ENCODE data around the gene ZC3H12C. TPM values are rescaled to one million over a fixed set of nuclear protein-coding genes. Genes with fewer than 3 reads are reported as not detected.

The ZC3H12C gene
- total RNA-seq, 1 donor from 2014 or later: 9.7 TPM

DNA sequence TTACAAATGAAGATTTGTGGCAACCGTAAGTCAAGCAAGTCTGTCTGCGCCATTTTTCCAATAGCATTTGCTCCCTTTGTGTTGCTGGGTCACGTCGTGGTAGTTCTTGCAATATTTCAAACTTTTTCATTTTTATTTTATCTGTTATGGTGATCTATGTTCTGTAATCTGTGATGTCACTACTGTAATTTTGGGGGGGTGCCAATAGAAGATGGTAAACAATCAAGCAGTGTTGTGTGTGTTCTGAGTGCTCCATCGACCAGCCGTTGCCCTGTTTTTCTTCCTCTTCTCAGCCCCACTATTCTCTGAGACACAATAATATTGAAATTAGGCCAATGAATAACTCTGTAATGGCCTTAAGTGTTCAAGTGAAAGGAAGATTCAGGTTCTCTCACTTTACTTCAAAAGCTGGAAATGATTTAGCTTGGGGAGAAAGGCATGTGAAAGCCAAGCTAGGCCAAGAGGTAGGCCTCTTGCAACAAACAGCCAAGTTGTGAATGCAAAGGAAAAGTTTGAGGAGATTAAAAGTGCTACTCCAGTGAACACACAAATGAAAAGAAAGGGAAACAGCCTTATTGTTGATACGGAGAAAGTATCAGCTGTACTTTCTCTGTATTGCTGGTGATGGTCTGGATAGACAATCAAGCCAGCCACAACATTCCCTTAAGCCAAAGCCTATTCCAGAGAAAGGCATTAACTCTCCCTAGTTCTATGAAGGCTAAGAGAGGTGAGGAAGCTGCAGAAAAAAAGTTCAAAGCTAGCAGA, 7.5 kb downstream of the ZC3H12C start:
- no peak for DNase-seq (ENCODE audit: extremely low spot score, unreplicated experiment)
- Mint-ChIP-seq H3K27me3 (ENCODE audit: unreplicated experiment) (no peaks in the 10 kb centered on the region), H3K27ac (ENCODE audit: unreplicated experiment) (no peak overlapping the region), H3K4me3 (ENCODE audit: unreplicated experiment) (no peak overlapping the region), H3K36me3 (ENCODE audit: unreplicated experiment) (peaks cover 10% of the 10 kb centered on the region), H3K4me1 (ENCODE audit: unreplicated experiment) (peaks cover 21% of the 10 kb centered on the region), H3K9me3 (ENCODE audit: unreplicated experiment) (no peaks in the 10 kb centered on the region)
- TF ChIP-seq CTCF (IDR thresholded peaks at IDR 0.05): no peak

DNA sequence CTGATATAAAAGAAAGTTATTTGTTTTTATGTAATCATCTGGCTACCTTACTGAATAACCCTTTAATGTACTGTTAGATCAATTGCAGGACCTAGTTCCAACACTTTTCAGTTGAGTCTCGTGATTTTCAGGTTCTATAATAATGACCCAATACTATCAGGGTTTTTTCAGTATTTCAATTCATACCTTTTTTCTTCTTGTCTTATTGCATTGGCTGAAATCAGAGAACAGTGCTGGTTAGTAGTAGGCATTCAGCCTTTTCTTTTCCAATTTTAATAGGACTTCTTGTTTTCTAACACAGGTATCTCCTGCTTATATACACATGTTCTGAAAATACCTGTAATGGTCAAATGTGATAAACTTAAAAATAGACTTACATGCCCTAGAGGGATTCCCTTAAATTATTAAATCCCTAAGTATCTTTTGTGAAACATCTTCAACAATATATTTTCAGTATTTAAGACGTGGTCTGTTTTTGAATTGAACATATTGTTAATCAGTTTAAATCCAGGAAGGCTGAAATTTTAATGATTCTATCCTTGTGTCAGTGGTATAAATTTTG, 13.6 kb downstream of the ZC3H12C start:
- Mint-ChIP-seq H3K4me1 (ENCODE audit: unreplicated experiment) (no peaks in the 10 kb centered on the region), H3K9me3 (ENCODE audit: unreplicated experiment) (peaks cover 7% of the 10 kb centered on the region), H3K27ac (ENCODE audit: unreplicated experiment) (no peak overlapping the region), H3K27me3 (ENCODE audit: unreplicated experiment) (no peaks in the 10 kb centered on the region), H3K36me3 (ENCODE audit: unreplicated experiment) (peaks cover 12% of the 10 kb centered on the region), H3K4me3 (ENCODE audit: unreplicated experiment) (no peak overlapping the region)
- DNase-seq (ENCODE audit: extremely low spot score, unreplicated experiment): no peak
- no peak for TF ChIP-seq CTCF (IDR thresholded peaks at IDR 0.05)

DNA sequence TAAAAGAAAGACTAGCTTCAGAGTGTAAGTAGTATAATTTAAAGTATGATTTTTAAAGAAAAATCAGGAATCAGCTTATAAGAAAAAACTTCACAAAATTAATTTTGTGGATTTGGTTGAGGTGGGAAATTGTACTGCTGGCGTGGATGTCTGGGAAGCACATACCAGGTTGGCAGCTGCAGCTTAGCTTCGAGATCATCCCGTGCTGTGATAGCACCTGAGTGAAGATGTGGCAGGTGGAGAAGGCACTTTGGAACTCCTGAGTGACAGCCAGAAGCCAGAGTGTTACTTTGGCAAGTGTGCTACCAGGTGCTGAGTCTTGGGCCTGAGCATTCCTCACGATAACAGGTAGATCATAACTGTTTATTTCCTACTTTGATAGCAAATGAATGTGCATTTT, 17.7 kb downstream of the ZC3H12C start:
- H3K27ac Mint-ChIP-seq (ENCODE audit: unreplicated experiment): no peak overlapping the region
- H3K4me3 Mint-ChIP-seq (ENCODE audit: unreplicated experiment): no peak overlapping the region
- no peaks in the 10 kb centered on the region for H3K27me3 Mint-ChIP-seq (ENCODE audit: unreplicated experiment)
- peaks cover 7% of the 10 kb centered on the region for H3K9me3 Mint-ChIP-seq (ENCODE audit: unreplicated experiment)
- no peak for TF ChIP-seq CTCF (IDR thresholded peaks at IDR 0.05)
- no peak for DNase-seq (ENCODE audit: extremely low spot score, unreplicated experiment)
- peaks cover 7% of the 10 kb centered on the region for H3K36me3 Mint-ChIP-seq (ENCODE audit: unreplicated experiment)
- no peaks in the 10 kb centered on the region for H3K4me1 Mint-ChIP-seq (ENCODE audit: unreplicated experiment)

DNA sequence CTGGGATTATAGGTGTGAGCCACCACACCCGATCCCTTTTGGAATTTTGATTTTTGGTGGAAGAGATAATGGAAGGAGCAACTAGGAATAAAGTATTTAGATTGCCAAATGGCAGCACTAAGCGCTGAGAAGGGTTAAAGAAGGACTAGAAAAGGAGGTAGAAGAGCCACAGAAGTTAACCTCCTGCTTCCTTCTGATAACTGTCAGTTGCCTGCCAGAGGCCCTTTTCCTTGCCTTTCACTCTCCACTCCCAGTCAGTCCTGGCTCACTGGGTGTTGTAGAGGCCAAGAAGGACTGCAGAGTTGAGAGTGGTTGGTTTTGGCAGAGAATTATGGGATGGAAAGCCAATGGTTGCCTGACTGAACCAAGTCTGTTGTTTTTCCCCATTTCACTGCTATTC, 19.3 kb downstream of the ZC3H12C start:
- no peak for DNase-seq (ENCODE audit: extremely low spot score, unreplicated experiment)
- no peak overlapping the region for H3K27ac Mint-ChIP-seq (ENCODE audit: unreplicated experiment)
- peaks cover 3% of the 10 kb centered on the region for H3K36me3 Mint-ChIP-seq (ENCODE audit: unreplicated experiment)
- no peaks in the 10 kb centered on the region for H3K4me1 Mint-ChIP-seq (ENCODE audit: unreplicated experiment)
- no peak overlapping the region for H3K4me3 Mint-ChIP-seq (ENCODE audit: unreplicated experiment)
- TF ChIP-seq CTCF (IDR thresholded peaks at IDR 0.05): no peak
- H3K9me3 Mint-ChIP-seq (ENCODE audit: unreplicated experiment): no peaks in the 10 kb centered on the region
- H3K27me3 Mint-ChIP-seq (ENCODE audit: unreplicated experiment): no peaks in the 10 kb centered on the region

DNA sequence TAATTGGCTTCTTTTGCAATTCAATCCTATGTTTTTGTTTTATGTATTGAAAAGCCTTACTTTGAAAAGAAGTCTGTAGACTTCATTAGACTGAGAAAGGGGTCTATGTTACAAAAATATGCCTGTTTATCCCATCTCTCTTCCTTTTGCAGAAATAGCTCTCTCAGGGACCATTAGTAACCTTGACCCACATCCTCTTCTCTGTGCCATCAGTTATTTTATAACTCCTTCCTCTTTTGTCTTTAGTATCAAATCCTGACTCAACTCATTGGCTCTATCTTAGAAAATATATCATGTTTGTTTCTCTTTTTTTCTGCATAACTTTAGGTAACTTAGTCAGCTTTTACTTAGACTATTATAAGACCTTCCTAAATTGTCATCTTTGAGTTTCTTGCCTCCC, 20.3 kb downstream of the ZC3H12C start:
- Mint-ChIP-seq H3K27me3 (ENCODE audit: unreplicated experiment) (no peaks in the 10 kb centered on the region), H3K4me3 (ENCODE audit: unreplicated experiment) (no peak overlapping the region), H3K9me3 (ENCODE audit: unreplicated experiment) (no peaks in the 10 kb centered on the region), H3K27ac (ENCODE audit: unreplicated experiment) (no peak overlapping the region), H3K4me1 (ENCODE audit: unreplicated experiment) (no peaks in the 10 kb centered on the region), H3K36me3 (ENCODE audit: unreplicated experiment) (peaks cover 3% of the 10 kb centered on the region)
- TF ChIP-seq CTCF (IDR thresholded peaks at IDR 0.05): no peak
- DNase-seq (ENCODE audit: extremely low spot score, unreplicated experiment): no peak

Measured in osteocyte (in vitro differentiated cells).